GM18858 (cell line): Measurements from ENCODE around the gene FAM50A.

ENCODE experiments used
- ATAC-seq: cut with Tn5 transposase; IDR thresholded peaks from one replicate; pipeline ENCODE4 v1.9.1; 2021; ENCODE audit not compliant: unreplicated experiment

Gene FAM50A

GRCh38 chrX:154463611-154464220, 19.8 kb downstream of the FAM50A start:
- ATAC-seq, result no peak

GRCh38 chrX:154464806-154465365, 20.9 kb downstream of the FAM50A start:
- ATAC-seq, result no peak

GRCh38 chrX:154465601-154466000, 21.7 kb downstream of the FAM50A start:
- ATAC-seq, result no peak

GRCh38 chrX:154466036-154466435, 22.1 kb downstream of the FAM50A start:
- ATAC-seq, result no peak

- ATAC-seq, result no peak
Observed at GRCh38 chrX:154466907-154467306, 23.0 kb downstream of the FAM50A start.

GRCh38 chrX:154467556-154467955, 23.6 kb downstream of the FAM50A start:
- no peak for ATAC-seq

- no peak for ATAC-seq
Observed at GRCh38 chrX:154468217-154468616, 24.3 kb downstream of the FAM50A start.

- ATAC-seq, result no peak
Observed at GRCh38 chrX:154469114-154469513, 25.2 kb downstream of the FAM50A start.

GRCh38 chrX:154469880-154470279, 25.9 kb downstream of the FAM50A start:
- no peak for ATAC-seq

GRCh38 chrX:154470434-154470833, 26.5 kb downstream of the FAM50A start:
- ATAC-seq, result no peak

GRCh38 chrX:154470914-154471568, 27.1 kb downstream of the FAM50A start:
- ATAC-seq, result no peak

GRCh38 chrX:154471839-154472684, 28.1 kb downstream of the FAM50A start:
- no peak for ATAC-seq

GRCh38 chrX:154472685-154473632, 29.0 kb downstream of the FAM50A start:
- no peak for ATAC-seq

- ATAC-seq, result no peak
Observed at GRCh38 chrX:154473683-154474082, 29.7 kb downstream of the FAM50A start.

GRCh38 chrX:154476821-154477220, 32.9 kb downstream of the FAM50A start:
- ATAC-seq, result no peak

- ATAC-seq, result no peak
Observed at GRCh38 chrX:154477891-154478477, 34.0 kb downstream of the FAM50A start.

- ATAC-seq, result peak; percentile 73
Observed at GRCh38 chrX:154478728-154479622, 35.0 kb downstream of the FAM50A start, which contains the start of gene LAGE3. LAGE3 (minus strand) TSS chrX:154479281; CDS start chrX:154478915, 366 bp downstream.

GRCh38 chrX:154481195-154481594, 37.3 kb downstream of the FAM50A start:
- no peak for ATAC-seq
